Endothelial cell of umbilical vein (primary cell): ENCODE measurements around the gene PCDHA5. TPM values are rescaled to one million over a fixed set of nuclear protein-coding genes. Genes with fewer than 3 reads are reported as not detected.
"Not testable (repeated sequence)": the region's sequence is repeated elsewhere in the genome, so short reads cannot be mapped to it uniquely, and the experiment has no call there.

Source experiments
- BruUV-seq: library from RNA; stranded (reverse); fragments of 400-500 nt; replicated peaks from 2 replicates; lab custom pipeline; 2021; lab: Mats Ljungman, UMichigan
- CTCF ChIA-PET: fragments of 300-600, 350-600 bp; sonication (Branson Sonifier 250); formaldehyde crosslinking; loops from one replicate; lab custom pipeline; 2021; ENCODE audit warnings: antibody characterized with exemption, inconsistent platforms; lab: Charles Lee
- POLR2A ChIA-PET: fragments of 300-600, 350-600 bp; sonication (Branson Sonifier 250); formaldehyde crosslinking; loops from one replicate; lab custom pipeline; 2021; ENCODE audit warnings: antibody characterized with exemption, inconsistent platforms; lab: Charles Lee
- DNase-seq: peaks from one replicate; pipeline ENCODE4 v3.0.0-alpha.2; 2011; ENCODE audit warnings: low read depth, low spot score
- FAIRE-seq: peaks from 2 replicates; lab custom pipeline; 2011; peaks lifted over from hg19 to GRCh38; lab: Jason Lieb, UNC
- H2AFZ ChIP-seq: 2 replicates; pipeline ENCODE4 v1.6.0; 2012; ENCODE audit warnings: low read depth, low read length, control low read depth, inconsistent platforms
- H3K27ac ChIP-seq: 2 replicates; pipeline ENCODE4 v1.5.1; 2011; ENCODE audit warnings: low read depth, mild to moderate bottlenecking, control low read depth, low read length, moderate library complexity; ENCODE audit not compliant: insufficient read depth
- H3K27me3 ChIP-seq, 2 experiments: 2 replicates each; pipeline versions ENCODE4 v1.6.0 to v1.6.1; 2011; ENCODE audit warnings: low read length in 2 of 2, mixed read lengths in 1 of 2; ENCODE audit not compliant: control insufficient read depth in 2 of 2, insufficient read depth in 2 of 2
- H3K36me3 ChIP-seq, 2 experiments: 2 replicates in 1 of 2; 3 replicates in 1 of 2; pipeline ENCODE4 v1.5.1; 2011; ENCODE audit warnings: low read length in 2 of 2, mild to moderate bottlenecking in 1 of 2, moderate library complexity in 1 of 2; ENCODE audit not compliant: control insufficient read depth in 2 of 2, insufficient read depth in 2 of 2; ENCODE audit errors: extremely low read depth in 1 of 2
- H3K4me1 ChIP-seq: 3 replicates; pipeline ENCODE4 v1.5.1; 2011; ENCODE audit warnings: mild to moderate bottlenecking, low read length; ENCODE audit not compliant: control insufficient read depth, insufficient read depth; ENCODE audit errors: extremely low read depth
- H3K4me2 ChIP-seq: 2 replicates; pipeline ENCODE4 v1.6.1; 2011; ENCODE audit warnings: low read length, control low read depth, mixed read lengths; ENCODE audit not compliant: insufficient read depth
- H3K4me3 ChIP-seq, 3 experiments: fragments of 200-600 bp in 1 of 3; sonication (generic), shearing (Covaris generic) in 1 of 3; replicated peaks in 1 of 3; 2 replicates each; pipeline ENCODE4 v1.5.1; 2011 to 2016; ENCODE audit warnings: control low read depth in 3 of 3, low read length in 3 of 3, mild to moderate bottlenecking in 2 of 3, inconsistent platforms in 1 of 3, low read depth in 1 of 3, moderate library complexity in 1 of 3; ENCODE audit not compliant: insufficient read depth in 1 of 3
- H3K79me2 ChIP-seq: 2 replicates; pipeline ENCODE4 v1.6.0; 2012; ENCODE audit warnings: low read length, inconsistent platforms; ENCODE audit not compliant: control insufficient read depth, insufficient read depth
- H3K9ac ChIP-seq: replicated peaks from 2 replicates; pipeline ENCODE3; 2011; ENCODE audit warnings: low read length, control low read depth; ENCODE audit not compliant: insufficient read depth; ENCODE audit errors: extremely low read depth
- H3K9me1 ChIP-seq: replicated peaks from 3 replicates; pipeline ENCODE4 v1.6.0; 2011; ENCODE audit warnings: mild to moderate bottlenecking, low read length; ENCODE audit not compliant: control insufficient read depth, insufficient read depth; ENCODE audit errors: extremely low read depth
- H3K9me3 ChIP-seq: replicated peaks from 2 replicates; pipeline ENCODE4 v1.5.1; 2012; ENCODE audit warnings: low read length, inconsistent platforms; ENCODE audit not compliant: control insufficient read depth, insufficient read depth
- H4K20me1 ChIP-seq: replicated peaks from 2 replicates; pipeline ENCODE3; 2011; ENCODE audit warnings: mild to moderate bottlenecking, low read length; ENCODE audit not compliant: control insufficient read depth, insufficient read depth; ENCODE audit errors: extremely low read depth
- EZH2 ChIP-seq: IDR thresholded peaks from 2 replicates; pipeline ENCODE4 v1.6.1; 2012; ENCODE audit warnings: borderline replicate concordance, low read depth, mild to moderate bottlenecking, moderate library complexity, low read length, inconsistent platforms; ENCODE audit not compliant: severe bottlenecking
- FOS ChIP-seq: IDR thresholded peaks from 2 replicates; pipeline ENCODE4 v1.6.1; 2011; ENCODE audit warnings: mild to moderate bottlenecking, low read length, moderate library complexity, borderline replicate concordance; ENCODE audit not compliant: insufficient read depth
- GATA2 ChIP-seq: IDR thresholded peaks from 2 replicates; pipeline ENCODE4 v1.7.0; 2011; ENCODE audit warnings: low read depth, mild to moderate bottlenecking, moderate library complexity, mixed read lengths, low read length; ENCODE audit not compliant: insufficient read length, insufficient read depth
- JUN ChIP-seq: IDR thresholded peaks from 2 replicates; pipeline ENCODE4 v1.6.1; 2011; ENCODE audit warnings: borderline replicate concordance, low read depth; ENCODE audit not compliant: insufficient read length, insufficient read depth
- MYC ChIP-seq: IDR thresholded peaks from one replicate; pipeline ENCODE4 v1.6.1; 2011; ENCODE audit warnings: mild to moderate bottlenecking, low read depth, low read length
- POLR2A ChIP-seq: IDR thresholded peaks from 2 replicates; pipeline ENCODE4 v1.6.1; 2012; ENCODE audit warnings: low read depth, mild to moderate bottlenecking, control low read depth, low read length
- POLR2AphosphoS5 ChIP-seq: IDR thresholded peaks from 2 replicates; pipeline ENCODE4 v1.6.1; 2012; ENCODE audit warnings: low read depth, mild to moderate bottlenecking, control low read depth, low read length, moderate library complexity; ENCODE audit not compliant: insufficient read depth
- dilution Hi-C: fragments of 300-500 bp; cut with MboI; formaldehyde crosslinking; loops from one replicate; pipeline ENCODE4 v1.15.0; 2019; ENCODE audit warnings: low sequenced_read_pairs; ENCODE audit not compliant: extremely low pct_ligation_motif_present
- intact Hi-C: fragments of 100-400 bp; cut with micrococcal nuclease; formaldehyde crosslinking; loops from one replicate; pipeline ENCODE4 v1.10.0; 2022
- polyA plus RNA-seq, 4 experiments: library from polyadenylated mRNA; depleted of rRNA in 3 of 4; stranded (reverse) in 3 of 4; unstranded in 1 of 4; fragments of >200 nt; gene quantifications; 2 replicates each; pipeline versions ENCODE4 v1.2.1 to v1.2.3, GENCODE V29; 2011 to 2012; ENCODE audit warnings: missing spikeins in 1 of 4
- total RNA-seq: library from RNA; stranded (reverse); gene quantifications from 2 replicates; pipeline ENCODE4 v1.2.3, GENCODE V29; 2021
- TF ChIP-seq, protein P1 (sequence below): IDR thresholded peaks from 2 replicates; pipeline ENCODE4 v1.6.1; 2011; ENCODE audit not compliant: insufficient read depth, insufficient read length

PCDHA5 gene
- total and polyA plus RNA-seq, 2 donors (not counting 3 experiments of a cell fraction or from before 2014, with no cell fraction given), result not detected

DNA sequence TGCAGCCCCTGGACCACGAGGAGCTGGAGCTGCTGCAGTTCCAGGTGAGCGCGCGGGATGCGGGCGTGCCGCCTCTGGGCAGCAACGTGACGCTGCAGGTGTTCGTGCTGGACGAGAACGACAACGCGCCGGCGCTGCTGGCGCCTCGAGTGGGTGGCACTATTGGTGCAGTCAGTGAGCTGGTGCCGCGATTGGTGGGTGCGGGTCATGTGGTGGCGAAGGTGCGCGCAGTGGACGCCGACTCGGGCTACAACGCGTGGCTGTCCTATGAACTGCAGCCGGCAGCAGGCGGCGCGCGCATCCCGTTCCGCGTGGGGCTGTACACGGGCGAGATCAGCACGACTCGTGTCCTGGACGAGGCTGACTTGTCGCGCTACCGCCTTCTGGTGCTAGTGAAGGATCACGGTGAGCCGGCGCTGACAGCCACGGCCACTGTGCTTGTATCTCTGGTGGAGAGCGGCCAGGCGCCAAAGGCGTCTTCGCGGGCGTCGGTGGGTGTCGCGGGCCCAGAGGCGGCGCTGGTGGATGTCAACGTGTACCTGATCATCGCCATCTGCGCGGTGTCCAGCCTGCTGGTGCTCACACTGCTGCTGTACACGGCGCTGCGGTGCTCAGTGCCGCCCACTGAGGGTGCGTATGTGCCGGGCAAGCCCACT is 33.4 kb upstream of the PCDHA5 start:
- H3K36me3 ChIP-seq, FAIRE-seq, POLR2A ChIA-PET, H3K4me2 ChIP-seq, CTCF ChIA-PET, H3K9me3 ChIP-seq, H3K9ac ChIP-seq, intact Hi-C loops, DNase-seq, H3K79me2 ChIP-seq, H4K20me1 ChIP-seq, H3K9me1 ChIP-seq, H3K4me3 ChIP-seq, H3K27me3 ChIP-seq, dilution Hi-C loops, H2AFZ ChIP-seq, BruUV-seq, H3K27ac ChIP-seq, H3K4me1 ChIP-seq: not testable (repeated sequence)

GRCh38 chr5:140791089-140791488 is 30.3 kb upstream of the PCDHA5 start:
- DNase-seq (no peak), FAIRE-seq (no peak)
- peaks cover 0 to 6% of the 10 kb centered on the region in 2 experiments for H3K27me3 ChIP-seq
- no peaks in the 10 kb centered on the region for H3K4me1 ChIP-seq
- H4K20me1 ChIP-seq, result no peaks in the 10 kb centered on the region
- CTCF ChIA-PET, result no interaction called here
- TF ChIP-seq, protein P1, sequence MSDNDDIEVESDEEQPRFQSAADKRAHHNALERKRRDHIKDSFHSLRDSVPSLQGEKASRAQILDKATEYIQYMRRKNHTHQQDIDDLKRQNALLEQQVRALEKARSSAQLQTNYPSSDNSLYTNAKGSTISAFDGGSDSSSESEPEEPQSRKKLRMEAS, result no peak
- TF ChIP-seq EZH2, result no peak
- no peak for TF ChIP-seq MYC
- TF ChIP-seq GATA2, result no peak
- TF ChIP-seq FOS, result no peak
- TF ChIP-seq POLR2AphosphoS5, result no peak
- TF ChIP-seq POLR2A, result no peak
- no peak for TF ChIP-seq JUN
- no TSS peak for BruUV-seq
- H3K4me3 ChIP-seq, result no peak overlapping the region
- H3K79me2 ChIP-seq, result no peaks in the 10 kb centered on the region
- POLR2A ChIA-PET, result no interaction called here
- no peak overlapping the region for H3K4me2 ChIP-seq
- H2AFZ ChIP-seq, result no peak overlapping the region
- no peaks in the 10 kb centered on the region for H3K9me1 ChIP-seq
- H3K36me3 ChIP-seq, result no peaks in the 10 kb centered on the region
- H3K9me3 ChIP-seq, result peaks cover 2% of the 10 kb centered on the region
- no peak overlapping the region for H3K27ac ChIP-seq
- intact Hi-C loops (no loop called here), dilution Hi-C loops (no loop called here)
- H3K9ac ChIP-seq, result no peak overlapping the region
